Stomach (tissue), 9 donors: Measurements from ENCODE around the gene PPP2R5C. TPM values are rescaled to one million over a fixed set of nuclear protein-coding genes. Genes with fewer than 3 reads are reported as not detected.
"Not testable (repeated sequence)": the region's sequence is repeated elsewhere in the genome, so short reads cannot be mapped to it uniquely, and the experiment has no call there.

ENCODE experiments used
- DNase-seq, 2 donors: peaks; one replicate each; pipeline versions ENCODE4 v3.0.0 to v3.0.0-alpha.2; 2013 to 2019
- H3K27ac ChIP-seq, 5 donors: fragments of 200-600 bp in 4 of 5; sonication (generic) in 4 of 5; one replicate each; pipeline ENCODE4 v1.5.1; 2013 to 2019; ENCODE audit warnings: mild to moderate bottlenecking in 1 of 5, moderate library complexity in 1 of 5
- H3K27me3 ChIP-seq, 3 donors: fragments of 200-600 bp; sonication (generic); one replicate each; pipeline ENCODE4 v1.5.1; 2017 to 2019; ENCODE audit warnings: mixed run types in 1 of 3
- H3K36me3 ChIP-seq, 4 donors: fragments of 200-600 bp; sonication (generic); 1 replicate in 3 of 4; 2 replicates in 1 of 4; pipeline ENCODE4 v1.5.1; 2016 to 2019
- H3K4me1 ChIP-seq, 4 donors: fragments of 200-600 bp; sonication (generic); one replicate each; pipeline ENCODE4 v1.5.1; 2016 to 2019
- H3K4me3 ChIP-seq, 4 donors: fragments of 200-600 bp; sonication (generic) in 3 of 4; one replicate each; pipeline ENCODE4 v1.5.1; 2016 to 2019; ENCODE audit warnings: mild to moderate bottlenecking in 1 of 4
- H3K9me3 ChIP-seq, 4 donors: fragments of 200-600 bp; sonication (generic); one replicate each; pipeline ENCODE4 v1.5.1; 2016 to 2019
- CTCF ChIP-seq, 7 experiments: fragments of 450-650 bp in 4 of 7; fragments of 200-600 bp in 3 of 7; sonication (generic) in 3 of 7; IDR thresholded peaks; one replicate each; pipeline ENCODE4 v1.5.1; 2016 to 2019; ENCODE audit warnings: antibody characterized with exemption in 7 of 7, control low read depth in 2 of 7, mild to moderate bottlenecking in 1 of 7
- EP300 ChIP-seq: sonication (generic); formaldehyde crosslinking; IDR thresholded peaks from one replicate; pipeline ENCODE4 v1.6.1; 2017; ENCODE audit warnings: antibody characterized with exemption
- POLR2A ChIP-seq, 4 donors: fragments of 450-650 bp; IDR thresholded peaks; one replicate each; pipeline ENCODE4 v1.6.1; 2016; ENCODE audit warnings: antibody characterized with exemption in 4 of 4, control low read depth in 2 of 4, mild to moderate bottlenecking in 1 of 4, moderate library complexity in 1 of 4
- POLR2AphosphoS5 ChIP-seq, 3 donors: sonication (generic); formaldehyde crosslinking; IDR thresholded peaks; one replicate each; pipeline ENCODE4 v1.6.1; 2016; ENCODE audit warnings: antibody characterized with exemption in 3 of 3
- WGBS, 5 donors: extraction: QIAGEN DNeasy Blood & Tissue Kit in 3 of 5; methylation state at CpG; one replicate each; pipeline versions ENCODE4 v1.1.5 to v1.1.7; 2013 to 2018; 5-methylcytosine and 5-hydroxymethylcytosine counted together
- intact Hi-C: fragments of 100-400 bp; cut with DNase I; formaldehyde crosslinking; loops from one replicate; pipeline ENCODE4 v1.15.1; 2023; ENCODE audit warnings: low total_unique reads
- polyA plus RNA-seq, 3 donors: library from polyadenylated mRNA; stranded (reverse); fragments of 200-250 nt; gene quantifications; one replicate each; pipeline ENCODE4 v1.2.3, GENCODE V29; 2013
- total RNA-seq, 5 donors: library from RNA; depleted of rRNA; stranded (reverse); fragments of >200 nt; gene quantifications; one replicate each; pipeline versions ENCODE4 v1.1.0 to v1.2.3, GENCODE V29; 2014 to 2016
- donor health status: healthy with polysubstance abuse.
- donor health status: Bipolar disorder and iron deficiency.
- donor health status: healthy.

The PPP2R5C gene
- total and polyA plus RNA-seq, 8 donors: 19.7 to 175 (median 89.6) TPM

- no peak for TF ChIP-seq EP300
- TF ChIP-seq POLR2AphosphoS5 (IDR thresholded peaks at IDR 0.05): no peak
- TF ChIP-seq POLR2A (IDR thresholded peaks at IDR 0.05): no peak
- no peak for TF ChIP-seq CTCF (IDR thresholded peaks at IDR 0.05)
- 76 to 87% (median 80%) methylated on average over 3 of the region's 3 CpGs for whole genome bisulfite sequencing, 5 donors
- H3K9me3 ChIP-seq: peaks cover 7 to 19% (median 12%) of the 10 kb centered on the region in 4 donors
- DNase-seq: no peak
- peaks cover 0 to 7% (median 0%) of the 10 kb centered on the region in 3 donors for H3K27me3 ChIP-seq
- intact Hi-C loops: no loop called here
- peaks cover 0 to 11% (median 0%) of the 10 kb centered on the region in 4 donors for H3K4me1 ChIP-seq
- no peak overlapping the region for H3K4me3 ChIP-seq
- H3K27ac ChIP-seq: no peak overlapping the region
- no peaks in the 10 kb centered on the region for H3K36me3 ChIP-seq
Measured at GRCh38 chr14:101738703-101739320, 22.7 kb upstream of the PPP2R5C start.

GRCh38 chr14:101739446-101740141 is 21.9 kb upstream of the PPP2R5C start:
- intact Hi-C loops: no loop called here
- Histone ChIP-seq H3K27me3 (peaks cover 0 to 7% (median 0%) of the 10 kb centered on the region in 3 donors), H3K4me3 (no peak overlapping the region), H3K36me3 (no peaks in the 10 kb centered on the region), H3K4me1 (peaks cover 0 to 11% (median 0%) of the 10 kb centered on the region in 4 donors), H3K27ac (no peak overlapping the region), H3K9me3 (peaks cover 7 to 19% (median 12%) of the 10 kb centered on the region in 4 donors)
- 73 to 83% (median 75%) methylated on average over 8 of the region's 8 CpGs for WGBS, 5 donors
- no peak for TF ChIP-seq POLR2AphosphoS5 (IDR thresholded peaks at IDR 0.05)
- TF ChIP-seq EP300: no peak
- TF ChIP-seq CTCF (IDR thresholded peaks at IDR 0.05): no peak
- TF ChIP-seq POLR2A (IDR thresholded peaks at IDR 0.05): no peak
- DNase-seq: no peak

- Histone ChIP-seq H3K27ac (no peak overlapping the region), H3K4me3 (no peak overlapping the region), H3K4me1 (peaks cover 0 to 11% (median 0%) of the 10 kb centered on the region in 4 donors), H3K36me3 (no peaks in the 10 kb centered on the region), H3K9me3 (peaks cover 7 to 19% (median 12%) of the 10 kb centered on the region in 4 donors), H3K27me3 (peaks cover 0 to 7% (median 0%) of the 10 kb centered on the region in 3 donors)
- TF ChIP-seq POLR2A (IDR thresholded peaks at IDR 0.05): no peak
- TF ChIP-seq EP300: no peak
- TF ChIP-seq POLR2AphosphoS5 (IDR thresholded peaks at IDR 0.05): no peak
- no peak for TF ChIP-seq CTCF (IDR thresholded peaks at IDR 0.05)
- no peak for DNase-seq
- WGBS, 5 donors: 86 to 92% (median 90%) methylated on average over 1 to 3 of the region's 3 CpGs
- intact Hi-C loops: no loop called here
Measured at GRCh38 chr14:101740981-101741380, 20.5 kb upstream of the PPP2R5C start.

- Histone ChIP-seq H3K27ac (no peak overlapping the region), H3K4me3 (no peak overlapping the region), H3K4me1 (peaks cover 0 to 6% (median 0%) of the 10 kb centered on the region in 4 donors), H3K27me3 (no peaks in the 10 kb centered on the region), H3K9me3 (peaks cover 7 to 19% (median 12%) of the 10 kb centered on the region in 4 donors), H3K36me3 (no peaks in the 10 kb centered on the region)
- no peak for DNase-seq
- WGBS, 5 donors: 65 to 89% (median 87%) methylated on average over 6 of the region's 6 CpGs
- intact Hi-C loops: no loop called here
- TF ChIP-seq POLR2A (IDR thresholded peaks at IDR 0.05): no peak
- no peak for TF ChIP-seq CTCF (IDR thresholded peaks at IDR 0.05)
- TF ChIP-seq EP300: no peak
- TF ChIP-seq POLR2AphosphoS5 (IDR thresholded peaks at IDR 0.05): no peak
Measured at GRCh38 chr14:101743701-101744100, 17.8 kb upstream of the PPP2R5C start.

GRCh38 chr14:101744382-101744781 is 17.1 kb upstream of the PPP2R5C start:
- WGBS, 5 donors: 75 to 94% (median 84%) methylated on average over 6 of the region's 6 CpGs
- intact Hi-C loops: not testable (repeated sequence)

GRCh38 chr14:101749756-101750155 is 11.8 kb upstream of the PPP2R5C start:
- 40 to 53% (median 46%) methylated on average over 4 to 5 of the region's 5 CpGs for WGBS, 5 donors
- H3K36me3 ChIP-seq, DNase-seq, intact Hi-C loops, H3K27ac ChIP-seq, H3K4me1 ChIP-seq, H3K4me3 ChIP-seq, H3K9me3 ChIP-seq: not testable (repeated sequence)
- H3K27me3 ChIP-seq: peaks cover 0 to 36% (median 0%) of the 10 kb centered on the region in 3 donors

More at GRCh38 chr14:101744382-101744781, 17.1 kb upstream of the PPP2R5C start:
- H3K27ac ChIP-seq, H3K4me3 ChIP-seq, H3K36me3 ChIP-seq, H3K27me3 ChIP-seq, DNase-seq, H3K4me1 ChIP-seq: not testable (repeated sequence)
- H3K9me3 ChIP-seq: peaks cover 7 to 19% (median 12%) of the 10 kb centered on the region in 4 donors
